Measurements from ENCODE around the gene NEK9. TPM values are rescaled to one million over a fixed set of nuclear protein-coding genes. Genes with fewer than 3 reads are reported as not detected.

NEK9 gene
- total and polyA plus RNA-seq, 10 of the 15 experiments (the other 5 are each of a cell fraction or from before 2014, with no cell fraction given): 6.0 to 78.8 (median 44.7) TPM

DNA sequence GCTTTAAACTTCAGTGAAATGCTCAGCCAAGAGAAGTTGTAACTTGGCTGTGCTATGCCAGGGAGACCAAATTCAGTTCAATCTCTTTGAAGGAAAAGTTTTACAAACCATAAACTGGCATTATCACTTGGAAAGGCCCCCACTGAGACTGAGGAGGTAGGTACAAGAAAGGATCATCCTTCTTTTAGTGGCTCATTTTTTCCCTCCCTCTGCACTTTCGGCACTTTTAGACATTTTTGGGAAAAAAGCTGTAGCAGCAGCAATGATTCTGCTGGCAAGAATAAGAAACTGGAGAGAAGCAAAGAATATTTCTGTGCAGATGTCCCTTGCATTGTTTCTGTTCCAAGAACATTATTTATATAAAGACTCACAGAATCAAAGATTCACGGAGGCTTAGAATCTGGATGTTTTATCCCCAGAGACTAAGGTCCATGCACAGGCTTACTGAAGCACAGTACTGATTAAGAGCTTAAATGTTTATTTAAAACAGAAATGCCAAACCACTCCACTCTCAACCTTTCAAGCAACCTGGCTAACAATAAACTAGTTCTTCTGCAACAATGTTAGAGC is 45.1 kb downstream of the NEK9 start:
- Histone ChIP-seq H3K9me3 (replicated peaks; ENCODE audit: control insufficient read depth, insufficient read depth, low read length) (no peaks in the 10 kb centered on the region), H3K4me3 (no peak overlapping the region), H3K9ac (ENCODE audit: control insufficient read depth, insufficient read depth, low read length) (no peak overlapping the region), H3K4me1 (ENCODE audit: control insufficient read depth, insufficient read depth, low read length) (no peaks in the 10 kb centered on the region), H3K36me3 (ENCODE audit: control insufficient read depth in 2 of 2, insufficient read depth in 2 of 2, low read length in 1 of 2) (peaks cover 4 to 21% of the 10 kb centered on the region in 2 experiments; a peak in 3 of 4 replicates), H3K4me2 (ENCODE audit: control insufficient read depth, insufficient read depth) (no peak overlapping the region), H3K79me2 (ENCODE audit: control insufficient read depth, insufficient read depth, low read length) (no peaks in the 10 kb centered on the region), H3K27ac (ENCODE audit: control insufficient read depth, insufficient read depth) (no peak overlapping the region), H3K27me3 (replicated peaks in 1 of 2; ENCODE audit: control insufficient read depth in 2 of 2, insufficient read depth in 2 of 2, low read length in 1 of 2) (no peaks in the 10 kb centered on the region), H2AFZ (ENCODE audit: control insufficient read depth, low read depth, low read length) (no peak overlapping the region), H4K20me1 (ENCODE audit: control insufficient read depth, insufficient read depth) (no peaks in the 10 kb centered on the region)
- ChIA-PET RAD21 (ENCODE audit: unreplicated experiment) (interaction anchor here (1.2 kb wide), 1 partner anchor 220 kb away, joined by 3 read pairs; no protein-coding TSS in a partner anchor), SMC1A (ENCODE audit: uncharacterized antibody, unreplicated experiment) (interaction anchor here (0.6 kb wide), 2 partner anchors 290 to 683 kb away, joined by 3 read pairs; no protein-coding TSS in a partner anchor), CTCF (interaction anchor here (0.8 to 2.3 kb wide), 2 partner anchors 210 to 221 kb away, joined by 3 to 6 read pairs; no protein-coding TSS in a partner anchor), POLR2A (no interaction called here)
- no peak for ATAC-seq
- no peak for FAIRE-seq
- 92% methylated on average over 2 of the region's 2 CpGs for WGBS (ENCODE audit: insufficient coverage, insufficient replicate concordance, low lambda C conversion rate, missing lambda C conversion rate)
- in situ Hi-C loops (cut with MboI): no loop called here
- intact Hi-C loops (cut with micrococcal nuclease; ENCODE audit: unreplicated experiment): no loop called here
- DNase-seq (ENCODE audit: low read depth, low spot score): no peak
- no TSS peak for BruUV-seq (replicated peaks)
- TF ChIP-seq, protein P1, sequence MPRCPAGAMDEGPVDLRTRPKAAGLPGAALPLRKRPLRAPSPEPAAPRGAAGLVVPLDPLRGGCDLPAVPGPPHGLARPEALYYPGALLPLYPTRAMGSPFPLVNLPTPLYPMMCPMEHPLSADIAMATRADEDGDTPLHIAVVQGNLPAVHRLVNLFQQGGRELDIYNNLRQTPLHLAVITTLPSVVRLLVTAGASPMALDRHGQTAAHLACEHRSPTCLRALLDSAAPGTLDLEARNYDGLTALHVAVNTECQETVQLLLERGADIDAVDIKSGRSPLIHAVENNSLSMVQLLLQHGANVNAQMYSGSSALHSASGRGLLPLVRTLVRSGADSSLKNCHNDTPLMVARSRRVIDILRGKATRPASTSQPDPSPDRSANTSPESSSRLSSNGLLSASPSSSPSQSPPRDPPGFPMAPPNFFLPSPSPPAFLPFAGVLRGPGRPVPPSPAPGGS (IDR thresholded peaks at IDR 0.05; ENCODE audit: borderline replicate concordance, insufficient read depth, low read depth, low read length, poor library complexity, severe bottlenecking): no peak
- TF ChIP-seq BRCA1 (IDR thresholded peaks at IDR 0.05; ENCODE audit: low read depth, low read length) (no peak), MYC (IDR thresholded peaks at IDR 0.05; ENCODE audit: insufficient read depth, insufficient read length, insufficient replicate concordance, low read length, severe bottlenecking) (no peak), BHLHE40 (IDR thresholded peaks at IDR 0.05; ENCODE audit: borderline replicate concordance in 1 of 2, low read depth in 2 of 2, low read length in 1 of 2) (no peak), SMAD1 (IDR thresholded peaks at IDR 0.05; ENCODE audit: low read depth, partially characterized antibody) (no peak)
- TF ChIP-seq, protein P2, sequence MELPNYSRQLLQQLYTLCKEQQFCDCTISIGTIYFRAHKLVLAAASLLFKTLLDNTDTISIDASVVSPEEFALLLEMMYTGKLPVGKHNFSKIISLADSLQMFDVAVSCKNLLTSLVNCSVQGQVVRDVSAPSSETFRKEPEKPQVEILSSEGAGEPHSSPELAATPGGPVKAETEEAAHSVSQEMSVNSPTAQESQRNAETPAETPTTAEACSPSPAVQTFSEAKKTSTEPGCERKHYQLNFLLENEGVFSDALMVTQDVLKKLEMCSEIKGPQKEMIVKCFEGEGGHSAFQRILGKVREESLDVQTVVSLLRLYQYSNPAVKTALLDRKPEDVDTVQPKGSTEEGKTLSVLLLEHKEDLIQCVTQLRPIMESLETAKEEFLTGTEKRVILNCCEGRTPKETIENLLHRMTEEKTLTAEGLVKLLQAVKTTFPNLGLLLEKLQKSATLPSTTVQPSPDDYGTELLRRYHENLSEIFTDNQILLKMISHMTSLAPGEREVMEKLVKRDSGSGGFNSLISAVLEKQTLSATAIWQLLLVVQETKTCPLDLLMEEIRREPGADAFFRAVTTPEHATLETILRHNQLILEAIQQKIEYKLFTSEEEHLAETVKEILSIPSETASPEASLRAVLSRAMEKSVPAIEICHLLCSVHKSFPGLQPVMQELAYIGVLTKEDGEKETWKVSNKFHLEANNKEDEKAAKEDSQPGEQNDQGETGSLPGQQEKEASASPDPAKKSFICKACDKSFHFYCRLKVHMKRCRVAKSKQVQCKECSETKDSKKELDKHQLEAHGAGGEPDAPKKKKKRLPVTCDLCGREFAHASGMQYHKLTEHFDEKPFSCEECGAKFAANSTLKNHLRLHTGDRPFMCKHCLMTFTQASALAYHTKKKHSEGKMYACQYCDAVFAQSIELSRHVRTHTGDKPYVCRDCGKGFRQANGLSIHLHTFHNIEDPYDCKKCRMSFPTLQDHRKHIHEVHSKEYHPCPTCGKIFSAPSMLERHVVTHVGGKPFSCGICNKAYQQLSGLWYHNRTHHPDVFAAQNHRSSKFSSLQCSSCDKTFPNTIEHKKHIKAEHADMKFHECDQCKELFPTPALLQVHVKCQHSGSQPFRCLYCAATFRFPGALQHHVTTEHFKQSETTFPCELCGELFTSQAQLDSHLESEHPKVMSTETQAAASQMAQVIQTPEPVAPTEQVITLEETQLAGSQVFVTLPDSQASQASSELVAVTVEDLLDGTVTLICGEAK (IDR thresholded peaks at IDR 0.05; ENCODE audit: borderline replicate concordance): no peak
- TF ChIP-seq, protein P3, sequence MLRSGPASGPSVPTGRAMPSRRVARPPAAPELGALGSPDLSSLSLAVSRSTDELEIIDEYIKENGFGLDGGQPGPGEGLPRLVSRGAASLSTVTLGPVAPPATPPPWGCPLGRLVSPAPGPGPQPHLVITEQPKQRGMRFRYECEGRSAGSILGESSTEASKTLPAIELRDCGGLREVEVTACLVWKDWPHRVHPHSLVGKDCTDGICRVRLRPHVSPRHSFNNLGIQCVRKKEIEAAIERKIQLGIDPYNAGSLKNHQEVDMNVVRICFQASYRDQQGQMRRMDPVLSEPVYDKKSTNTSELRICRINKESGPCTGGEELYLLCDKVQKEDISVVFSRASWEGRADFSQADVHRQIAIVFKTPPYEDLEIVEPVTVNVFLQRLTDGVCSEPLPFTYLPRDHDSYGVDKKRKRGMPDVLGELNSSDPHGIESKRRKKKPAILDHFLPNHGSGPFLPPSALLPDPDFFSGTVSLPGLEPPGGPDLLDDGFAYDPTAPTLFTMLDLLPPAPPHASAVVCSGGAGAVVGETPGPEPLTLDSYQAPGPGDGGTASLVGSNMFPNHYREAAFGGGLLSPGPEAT (IDR thresholded peaks at IDR 0.05; ENCODE audit: low read depth): no peak
- TF ChIP-seq, protein P4, sequence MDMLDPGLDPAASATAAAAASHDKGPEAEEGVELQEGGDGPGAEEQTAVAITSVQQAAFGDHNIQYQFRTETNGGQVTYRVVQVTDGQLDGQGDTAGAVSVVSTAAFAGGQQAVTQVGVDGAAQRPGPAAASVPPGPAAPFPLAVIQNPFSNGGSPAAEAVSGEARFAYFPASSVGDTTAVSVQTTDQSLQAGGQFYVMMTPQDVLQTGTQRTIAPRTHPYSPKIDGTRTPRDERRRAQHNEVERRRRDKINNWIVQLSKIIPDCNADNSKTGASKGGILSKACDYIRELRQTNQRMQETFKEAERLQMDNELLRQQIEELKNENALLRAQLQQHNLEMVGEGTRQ (IDR thresholded peaks at IDR 0.05; ENCODE audit: borderline replicate concordance, low read depth, low read length): no peak
